Kasumi-1 (cell line): ENCODE measurements around the gene PRAMEF5.
"Not testable (repeated sequence)": the region's sequence is repeated elsewhere in the genome, so short reads cannot be mapped to it uniquely, and the experiment has no call there.

Experiments used
- DNase-seq, 2 experiments: peaks; one replicate each; lab custom pipeline; 2025; lab: John Stamatoyannopoulos, UW

Gene PRAMEF5

GRCh38 chr1:13277016-13277415, 23.0 kb downstream of the PRAMEF5 start:
- not testable (repeated sequence) for DNase-seq

GRCh38 chr1:13279617-13280016, 25.6 kb downstream of the PRAMEF5 start:
- not testable (repeated sequence) for DNase-seq

GRCh38 chr1:13285037-13285436, 31.0 kb downstream of the PRAMEF5 start, which contains the start of gene PRAMEF8:
PRAMEF8 (minus strand) TSS chr1:13285137; CDS start chr1:13284091, 1,046 bp downstream.
- DNase-seq = not testable (repeated sequence)

- not testable (repeated sequence) for DNase-seq
These were observed 35.0 kb downstream of the PRAMEF5 start for GRCh38 chr1:13289030-13289429.

GRCh38 chr1:13297216-13297931, 43.4 kb downstream of the PRAMEF5 start:
- DNase-seq = not testable (repeated sequence)

- DNase-seq = not testable (repeated sequence)
These were observed 44.7 kb downstream of the PRAMEF5 start for GRCh38 chr1:13298699-13299098.

- DNase-seq = not testable (repeated sequence)
These were observed 48.2 kb downstream of the PRAMEF5 start for GRCh38 chr1:13302197-13302596.

- not testable (repeated sequence) for DNase-seq
These were observed 49.2 kb downstream of the PRAMEF5 start, which contains the start of gene PRAMEF33 for GRCh38 chr1:13303239-13303638. PRAMEF33 (plus strand) TSS chr1:13303539; CDS start chr1:13305955, 2,416 bp downstream.
